Lung microvascular endothelial cell (primary cell): ENCODE measurements around the gene SERINC1. TPM values are rescaled to one million over a fixed set of nuclear protein-coding genes. Genes with fewer than 3 reads are reported as not detected.
A peak's percentile ranks its signal among the peaks of the same experiment; 100 is the strongest.
"Not testable (repeated sequence)": the region's sequence is repeated elsewhere in the genome, so short reads cannot be mapped to it uniquely, and the experiment has no call there.

Source experiments
- DNase-seq, 2 donors: peaks; one replicate each; pipeline versions ENCODE4 v3.0.0 to v3.0.0-alpha.2; 2010; ENCODE audit warnings: low read depth in 2 of 2
- total RNA-seq: library from RNA; depleted of rRNA; stranded (reverse); fragments of >200 nt; gene quantifications from 2 replicates; pipeline ENCODE4 v1.2.1, GENCODE V29; 2014

SERINC1 gene
- 152 and 270 TPM in 2 replicates for total RNA-seq

DNA sequence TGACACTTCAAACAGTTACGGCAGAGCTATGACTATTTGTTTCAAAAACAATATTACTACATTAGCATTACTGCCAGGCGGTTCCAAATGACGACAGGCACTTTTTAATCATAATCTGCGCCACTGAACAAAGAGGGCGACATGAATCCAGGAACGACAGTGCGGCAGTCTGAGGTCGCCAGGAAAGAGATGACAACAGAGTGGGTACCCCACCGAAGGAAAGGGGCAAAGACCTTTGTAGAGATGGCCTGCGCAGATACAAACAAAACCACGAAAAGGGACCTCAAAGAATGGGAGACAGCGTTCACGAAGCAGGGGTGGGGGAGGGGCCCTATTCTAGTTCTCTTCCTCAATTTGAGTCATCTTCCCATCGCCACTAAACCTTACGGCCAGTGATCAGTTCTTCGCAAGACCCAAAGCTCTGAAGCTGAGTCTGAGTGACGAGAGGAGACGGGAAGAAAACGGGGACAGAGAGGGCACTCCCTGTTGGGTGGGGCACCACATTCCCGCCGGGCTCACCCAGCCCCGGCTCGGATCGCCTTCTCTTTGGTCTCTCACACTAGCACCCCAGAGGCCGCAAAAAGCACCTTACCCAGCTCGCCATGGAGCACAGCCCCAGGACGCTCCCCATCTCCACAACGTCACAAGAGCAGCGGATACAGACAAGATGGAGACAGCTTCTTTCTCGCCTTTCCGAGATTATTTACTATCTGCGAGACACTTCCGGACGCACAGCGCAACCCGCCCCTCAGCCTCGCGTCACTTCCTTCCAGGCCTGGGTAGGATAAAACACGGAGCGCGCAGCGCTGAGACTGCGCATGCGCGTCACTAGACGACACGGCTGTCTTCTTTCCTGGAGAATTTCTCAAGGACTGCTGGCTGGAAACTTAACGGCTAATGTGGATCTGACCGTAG is at the start of gene SERINC1:
Gene SERINC1, minus strand, starts transcription at position 701 of the 915 bp plus-strand sequence. Its CDS starts 70 bp downstream, at position 631.
- peak; percentile 95 to 97 for DNase-seq

DNA sequence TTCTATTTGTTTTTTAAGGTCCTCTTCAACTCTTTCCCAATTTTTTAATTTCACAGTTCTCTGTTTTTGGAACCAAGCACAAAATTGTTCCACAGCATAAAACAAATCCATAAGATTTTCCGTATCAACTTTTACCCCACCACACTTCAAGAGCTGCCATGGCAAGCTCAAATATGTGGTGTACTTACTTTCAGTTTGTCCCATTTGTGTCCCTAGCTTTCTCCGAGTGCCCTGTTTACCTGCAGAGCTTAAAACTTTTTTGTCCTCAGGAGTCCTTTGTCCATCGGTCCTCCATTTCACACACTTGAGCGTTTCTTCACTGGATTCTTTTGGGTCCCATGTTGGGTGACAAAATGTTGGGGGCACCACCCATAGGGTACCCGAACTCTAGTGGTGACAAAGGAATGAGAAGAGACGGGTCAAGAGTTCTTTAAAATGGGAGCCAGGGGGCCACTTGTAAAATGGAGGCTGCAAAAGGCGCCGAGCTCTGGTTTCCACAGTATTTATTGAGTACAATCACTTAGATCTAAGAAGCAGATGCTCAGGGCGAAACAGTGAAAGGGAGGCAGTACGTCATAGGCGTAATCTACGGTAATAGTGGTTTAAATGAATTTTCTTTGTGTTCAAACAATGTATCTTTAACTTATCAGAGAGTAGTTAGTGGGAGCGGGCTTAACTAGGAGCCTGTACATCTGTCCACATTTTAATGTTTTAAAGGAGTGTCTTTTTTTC is 39.8 kb upstream of the SERINC1 start:
- no peak for DNase-seq

DNA sequence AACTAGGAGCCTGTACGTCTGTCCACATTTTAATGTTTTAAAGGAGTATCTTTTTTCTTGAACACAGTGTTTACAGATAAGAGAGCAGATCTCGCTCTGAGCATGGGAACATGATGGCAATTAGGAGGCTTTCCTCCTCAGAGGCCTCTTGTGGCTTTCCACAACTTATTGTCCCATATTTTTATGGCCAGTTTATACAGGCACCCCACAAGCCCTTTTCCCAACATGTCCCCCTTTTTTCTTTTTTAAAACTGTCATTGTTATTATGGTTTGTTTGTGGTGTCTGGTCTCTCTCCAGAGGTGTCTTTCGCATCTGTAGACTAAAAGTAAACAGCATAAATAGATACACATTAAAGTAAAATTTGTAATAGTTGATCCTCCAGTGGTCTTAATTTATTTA is 33.6 kb upstream of the SERINC1 start:
- DNase-seq = not testable (repeated sequence)

DNA sequence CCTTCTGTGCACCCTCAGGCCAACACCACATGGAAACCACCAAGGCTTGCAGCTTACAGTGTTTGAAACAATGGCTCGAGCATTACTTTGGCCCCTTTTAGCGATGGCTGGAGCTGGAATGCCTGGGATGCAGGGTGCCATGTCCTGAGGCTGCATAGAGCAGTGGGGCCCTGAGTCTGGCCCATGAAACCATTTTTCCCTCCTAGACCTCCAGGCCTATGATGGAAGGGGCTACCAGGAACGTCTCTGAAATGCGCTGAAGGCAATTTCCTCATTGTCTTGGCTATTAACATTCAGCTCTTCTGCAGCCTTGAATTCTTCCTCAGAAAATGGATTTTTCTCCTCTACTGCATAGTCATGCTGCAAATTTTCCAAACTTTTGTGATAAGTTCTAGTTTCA is 29.9 kb upstream of the SERINC1 start:
- no peak for DNase-seq

DNA sequence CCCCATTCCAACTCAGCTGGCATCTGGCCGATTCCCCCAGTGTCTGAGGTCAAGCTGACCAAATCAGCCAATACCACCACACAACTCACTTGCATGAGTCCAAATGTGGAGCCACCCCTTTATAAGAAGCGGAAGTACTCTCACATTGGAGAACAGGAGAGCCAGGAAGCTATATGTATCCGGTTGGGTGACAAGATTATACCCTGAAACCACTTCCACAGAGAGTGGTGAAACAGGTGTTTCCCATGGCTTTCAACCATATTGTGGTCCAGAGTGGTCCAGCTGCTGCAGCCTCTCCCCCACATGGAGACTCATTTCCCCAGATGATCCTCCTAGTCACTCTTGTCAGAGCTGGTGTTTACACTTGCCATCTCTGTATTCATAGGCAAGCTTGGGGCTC is 24.0 kb upstream of the SERINC1 start:
- DNase-seq = no peak

DNA sequence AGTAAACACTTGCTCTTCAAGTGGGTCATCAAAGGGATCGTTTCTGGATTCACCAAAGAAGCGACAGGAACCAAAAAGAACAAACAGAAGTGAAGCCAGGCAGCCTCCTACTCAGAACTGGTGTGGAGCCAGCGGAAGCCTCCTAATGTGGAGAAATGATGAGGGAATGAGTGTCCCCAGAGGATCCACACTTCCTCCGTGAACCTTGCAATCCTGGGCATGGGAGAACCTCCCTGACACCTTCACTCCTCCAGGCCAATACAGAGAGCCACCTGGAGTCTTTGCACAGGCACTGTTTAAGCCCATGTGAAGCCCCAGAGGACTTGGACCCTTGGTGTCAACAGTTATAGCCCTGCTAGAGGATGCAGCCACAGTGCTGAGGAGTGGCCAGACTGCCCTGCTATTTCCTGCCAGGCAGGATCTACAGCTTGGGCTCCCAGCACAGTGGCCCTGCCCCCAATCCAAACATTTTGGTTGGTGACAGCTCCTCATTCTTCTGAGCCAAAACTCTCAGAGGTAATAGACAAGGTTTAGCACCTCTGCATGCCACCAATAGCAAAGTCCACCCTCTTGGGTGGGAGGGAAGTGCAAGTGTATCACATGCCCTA is 23.2 kb upstream of the SERINC1 start:
- DNase-seq = no peak

DNA sequence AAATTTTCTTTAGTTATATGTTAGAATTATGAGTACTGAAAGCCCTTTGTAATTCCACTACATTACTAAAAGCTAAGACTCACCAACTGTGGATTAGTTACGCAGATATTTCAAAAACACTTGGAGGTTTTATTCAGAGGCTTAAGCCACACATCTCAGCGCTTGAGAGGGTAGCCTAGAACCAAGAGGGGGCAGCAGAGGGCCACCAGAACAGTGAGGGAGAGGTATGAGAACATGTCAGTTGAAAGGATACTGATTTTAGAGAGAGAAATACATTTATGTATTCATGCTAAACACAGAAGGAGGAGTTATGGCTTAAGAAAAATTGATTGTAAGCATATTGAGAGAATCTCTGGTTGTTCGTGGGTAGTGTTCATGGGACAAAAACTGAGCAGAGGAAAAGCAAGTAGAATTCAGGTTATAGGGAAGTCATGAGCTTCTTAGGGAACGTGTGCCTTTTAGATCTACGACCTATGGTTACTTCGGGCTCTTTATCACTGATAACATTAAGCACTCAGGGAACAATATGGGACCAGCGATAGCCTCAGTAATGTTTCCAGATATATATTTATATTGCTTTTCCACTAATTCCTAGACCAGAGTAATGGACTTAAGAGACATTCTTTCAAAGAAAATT is 20.4 kb upstream of the SERINC1 start:
- peak; percentile 72 to 73 for DNase-seq

DNA sequence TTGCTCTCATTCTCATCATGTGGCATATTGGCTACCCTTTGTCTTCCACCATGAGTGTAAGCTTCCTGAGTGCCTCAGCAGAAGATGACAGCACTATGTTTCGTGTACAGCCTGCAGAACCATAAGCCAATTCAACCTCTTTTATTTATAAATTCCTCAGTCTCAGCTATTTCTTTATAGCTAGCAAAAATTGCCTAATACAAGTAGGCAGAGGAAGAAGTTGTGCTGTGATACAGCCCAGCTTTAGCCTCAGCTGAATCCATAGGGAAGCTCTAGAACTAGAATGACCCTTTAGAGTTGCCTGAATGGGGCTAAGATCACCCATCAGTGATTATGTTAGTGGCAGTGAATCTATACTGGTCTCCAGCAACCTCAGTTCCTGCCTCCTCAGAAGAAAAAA is 19.0 kb upstream of the SERINC1 start:
- no peak for DNase-seq

DNA sequence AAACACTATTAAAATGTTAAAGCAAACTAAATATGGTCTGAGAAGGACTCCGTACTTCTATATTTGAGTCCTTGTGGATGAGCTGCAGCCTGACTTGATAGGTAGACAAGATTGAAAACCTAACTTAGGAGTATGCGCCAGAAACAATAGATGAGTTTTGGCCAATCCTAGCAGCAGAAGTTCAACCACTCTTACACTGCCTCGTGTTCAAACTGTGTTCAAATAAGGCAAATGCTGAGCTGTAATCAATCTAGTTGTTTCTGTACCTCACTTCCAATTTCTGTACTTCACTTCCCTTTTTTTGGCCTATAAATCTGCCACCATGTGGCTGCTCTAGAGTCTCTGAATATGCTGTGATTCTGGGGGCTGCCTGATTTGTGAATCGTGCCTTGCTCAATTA is 13.2 kb upstream of the SERINC1 start:
- no peak for DNase-seq

DNA sequence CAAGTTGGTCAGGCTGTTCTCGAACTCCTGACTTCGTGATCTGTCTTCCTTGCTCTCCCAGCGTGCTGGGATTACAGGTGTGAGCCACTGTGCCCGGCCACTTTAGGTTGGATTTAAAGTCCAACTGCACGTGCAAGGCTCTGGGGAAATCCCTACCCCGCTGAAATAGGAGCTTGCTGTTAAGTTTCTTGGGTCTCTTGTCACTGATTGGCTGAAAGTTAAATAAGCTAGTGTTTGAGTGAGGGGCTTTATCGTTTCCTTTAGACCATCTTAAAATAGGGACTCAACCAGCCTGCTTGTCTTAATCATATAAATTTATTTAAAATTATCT is 11.1 kb upstream of the SERINC1 start:
- DNase-seq = no peak

DNA sequence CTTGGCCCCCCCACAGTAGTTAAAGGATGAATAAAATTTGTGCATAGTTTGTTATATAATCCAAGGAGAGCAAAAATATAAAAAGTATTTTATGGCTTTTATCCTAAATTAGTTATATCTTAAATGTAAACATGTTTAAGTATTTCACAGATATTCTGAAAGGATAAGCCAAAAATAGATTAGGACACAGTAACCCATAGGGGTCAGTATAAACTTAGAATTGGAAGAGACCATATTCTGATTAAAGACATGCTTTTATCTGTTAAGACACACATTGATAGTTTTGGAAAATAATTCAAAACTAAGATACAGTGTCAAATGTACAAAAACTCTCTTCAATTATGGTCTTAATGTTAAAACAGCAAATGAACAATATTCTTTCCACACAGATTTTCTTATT is 4.5 kb upstream of the SERINC1 start:
- peak; percentile 33 to 44 for DNase-seq

DNA sequence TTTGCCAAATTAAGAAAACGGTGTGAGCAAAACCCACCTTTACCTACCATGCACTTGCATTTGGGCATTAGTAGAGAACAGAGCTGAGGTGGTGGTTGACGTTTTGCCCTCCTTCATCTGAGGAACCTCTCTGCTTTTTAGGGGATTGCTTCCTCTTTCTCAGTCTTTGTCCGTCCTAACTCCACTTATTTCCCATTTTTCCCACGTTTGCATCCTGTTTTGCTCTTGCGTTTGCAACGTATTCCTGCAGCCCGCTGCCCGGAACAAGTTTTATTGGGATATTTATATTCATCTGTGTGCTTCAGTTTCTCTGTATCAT is 374 bp upstream of the SERINC1 start:
- DNase-seq = no peak

DNA sequence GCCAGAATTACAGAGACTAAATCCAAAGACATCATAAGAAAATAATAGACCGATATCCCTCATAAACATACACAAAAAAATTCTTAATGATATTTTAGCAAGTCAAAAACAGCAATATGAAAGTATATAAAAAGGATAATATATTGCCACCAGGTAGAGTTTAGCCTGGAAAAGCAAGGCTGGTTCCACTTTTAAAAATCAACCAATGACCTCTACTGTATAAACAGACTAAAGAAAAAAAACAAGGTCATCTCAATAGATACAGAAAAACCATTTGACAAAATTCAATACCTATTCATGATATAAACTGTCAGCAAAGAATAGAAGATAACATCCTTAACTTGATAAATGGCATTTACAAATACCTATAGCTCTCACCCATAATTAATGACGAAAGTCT is 9.7 kb downstream of the SERINC1 start:
- no peak for DNase-seq

DNA sequence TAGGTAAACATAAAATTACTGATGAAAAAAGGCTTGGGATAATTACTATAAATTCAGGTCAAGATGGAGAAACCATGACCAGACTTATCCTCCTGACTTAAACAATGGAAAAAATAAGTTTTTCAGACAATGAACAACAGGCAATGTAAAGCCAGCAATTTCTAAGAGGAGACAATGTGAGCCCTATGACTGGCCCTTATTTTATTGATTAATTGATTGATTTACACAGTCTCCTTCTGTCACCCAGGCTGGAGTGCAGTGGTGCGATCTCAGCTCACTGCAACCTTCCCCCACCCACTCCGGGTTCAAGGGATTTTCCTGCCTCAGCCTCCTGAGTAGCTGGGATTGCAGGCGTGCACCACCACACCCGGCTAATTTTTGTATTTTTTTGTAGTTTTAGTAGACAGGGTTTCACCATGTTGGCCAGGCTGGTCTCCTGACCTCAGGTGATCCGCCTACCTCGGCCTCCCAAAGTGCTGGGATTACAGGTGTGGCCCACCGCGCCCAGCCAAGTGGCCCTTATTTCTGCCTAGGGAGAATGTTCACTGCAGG is 11.7 kb downstream of the SERINC1 start:
- DNase-seq = not testable (repeated sequence)

DNA sequence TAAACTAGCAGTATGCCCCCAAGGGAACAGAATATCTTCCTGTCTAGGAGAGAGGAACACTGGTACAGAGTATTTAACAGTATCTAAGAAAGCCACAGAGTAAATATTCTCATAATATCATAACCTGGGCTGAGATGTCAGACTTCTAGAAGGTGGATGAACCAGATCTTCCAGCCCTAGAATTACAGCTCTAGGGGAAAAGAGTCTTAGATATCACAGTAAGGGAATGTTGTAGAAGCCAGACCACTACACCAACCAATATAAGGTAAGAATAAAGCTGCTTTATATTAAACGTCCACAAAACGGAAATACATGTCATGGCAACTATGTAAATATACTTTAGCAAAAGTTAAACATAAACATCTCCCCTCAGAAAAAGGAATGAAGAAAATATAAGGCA is 12.4 kb downstream of the SERINC1 start:
- no peak for DNase-seq

DNA sequence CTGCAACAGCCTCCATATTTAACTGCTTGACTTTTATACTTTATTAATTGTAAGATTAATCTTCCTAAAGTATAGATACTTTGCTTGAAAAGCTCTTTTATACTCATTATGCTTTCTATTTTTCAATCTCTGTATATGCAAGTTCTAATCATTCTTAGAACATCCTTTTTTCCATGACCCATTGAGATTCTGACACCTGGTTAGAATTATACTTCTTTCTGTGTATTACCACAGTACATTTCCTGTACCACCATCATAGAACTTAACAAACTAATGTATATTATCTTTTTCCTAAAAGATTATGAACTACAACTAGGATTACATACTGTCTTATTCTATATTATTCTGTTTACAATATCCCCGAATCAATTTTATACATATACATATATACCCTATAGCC is 13.5 kb downstream of the SERINC1 start:
- DNase-seq = no peak

DNA sequence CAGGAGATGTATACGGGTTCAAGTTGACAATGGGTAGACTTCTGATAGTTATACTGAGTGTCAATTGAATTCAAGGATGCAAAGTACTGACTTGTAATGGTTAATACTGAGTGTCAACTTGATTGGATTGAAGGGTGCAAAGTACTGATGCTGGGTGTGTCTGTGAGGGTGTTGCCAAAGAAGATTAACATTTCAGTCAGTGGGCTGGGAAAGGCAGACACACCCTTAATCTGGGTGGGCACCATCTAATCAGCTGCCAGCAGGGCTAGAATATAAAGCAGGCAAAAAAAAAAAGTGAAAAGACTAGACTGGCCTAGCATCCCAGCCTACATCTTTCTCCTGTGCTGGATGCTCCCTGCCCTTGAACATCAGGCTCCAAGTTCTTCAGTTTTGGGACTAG is 16.5 kb downstream of the SERINC1 start:
- not testable (repeated sequence) for DNase-seq

DNA sequence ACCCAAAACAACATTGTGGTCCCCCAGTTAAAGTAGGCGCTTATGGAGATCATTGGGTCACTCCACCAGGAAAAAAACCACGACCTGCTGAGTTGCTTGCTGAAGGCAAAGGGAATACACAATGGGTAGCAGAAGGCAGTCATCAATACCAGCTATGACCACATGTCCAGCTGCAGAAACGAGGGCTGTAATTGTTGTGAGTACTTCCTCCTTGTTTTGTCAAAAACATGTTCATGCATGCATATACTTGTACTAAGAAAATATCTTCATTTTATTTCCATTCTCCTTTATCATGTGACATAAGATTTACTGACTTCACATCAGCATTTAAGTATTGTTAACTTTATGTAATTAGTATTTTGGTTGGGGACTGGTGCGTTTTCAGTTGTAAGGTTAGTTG is 16.9 kb downstream of the SERINC1 start:
- DNase-seq = no peak

DNA sequence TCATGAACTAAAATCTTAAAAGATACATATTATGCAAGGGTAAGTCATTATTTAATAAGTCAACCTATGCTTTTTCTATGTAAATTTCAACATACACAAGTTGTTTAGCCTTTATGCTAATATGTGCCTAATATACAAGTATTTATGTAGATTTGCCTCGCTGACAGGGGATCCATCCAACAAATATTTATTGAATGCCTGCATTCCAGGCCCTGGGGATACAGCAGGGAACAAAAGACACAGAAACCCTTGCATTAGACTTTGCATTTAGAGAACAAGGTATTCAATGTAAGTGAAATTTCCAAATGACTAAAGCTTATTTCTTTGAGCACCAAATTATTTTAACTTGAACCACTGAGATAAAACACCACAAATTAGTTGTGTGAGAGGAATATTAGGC is 19.1 kb downstream of the SERINC1 start:
- DNase-seq = no peak

DNA sequence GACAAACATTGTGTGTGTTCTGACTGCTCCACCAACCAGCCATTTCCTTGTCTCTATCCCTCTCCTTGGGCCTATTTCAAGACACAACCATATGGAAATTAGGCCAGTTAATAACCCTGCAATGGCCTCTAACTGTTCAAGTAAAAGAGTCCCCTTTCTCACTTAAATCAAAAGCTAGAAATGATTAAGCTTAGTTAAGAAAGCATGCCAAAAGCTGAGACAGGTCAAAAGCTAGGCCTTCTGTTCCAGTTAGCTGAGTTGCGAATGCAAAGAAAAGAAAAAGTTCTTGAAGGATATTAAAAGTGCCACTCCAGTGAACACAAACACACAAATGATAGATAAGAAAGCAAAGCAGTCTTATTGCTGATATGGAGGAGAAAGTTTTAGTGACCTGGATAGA is 22.5 kb downstream of the SERINC1 start:
- no peak for DNase-seq

DNA sequence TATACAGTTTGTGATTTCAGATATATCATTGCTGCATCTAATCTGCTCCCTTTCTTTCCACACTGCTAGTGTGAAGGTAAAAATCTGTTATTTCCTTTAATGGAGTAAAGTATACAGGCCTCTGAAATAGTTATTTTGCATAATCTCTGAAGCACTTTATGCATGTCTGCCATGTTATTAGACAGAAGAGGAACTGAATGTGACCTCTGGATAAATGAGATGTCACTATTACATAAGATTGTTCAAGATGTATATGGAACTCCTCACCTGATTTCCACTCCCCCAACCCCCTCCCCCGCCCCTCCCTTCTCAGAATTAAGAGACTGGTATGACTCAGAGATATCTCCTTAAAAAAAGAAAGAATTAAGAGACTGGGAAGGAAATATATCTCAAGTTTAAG is 26.3 kb downstream of the SERINC1 start:
- DNase-seq = no peak

DNA sequence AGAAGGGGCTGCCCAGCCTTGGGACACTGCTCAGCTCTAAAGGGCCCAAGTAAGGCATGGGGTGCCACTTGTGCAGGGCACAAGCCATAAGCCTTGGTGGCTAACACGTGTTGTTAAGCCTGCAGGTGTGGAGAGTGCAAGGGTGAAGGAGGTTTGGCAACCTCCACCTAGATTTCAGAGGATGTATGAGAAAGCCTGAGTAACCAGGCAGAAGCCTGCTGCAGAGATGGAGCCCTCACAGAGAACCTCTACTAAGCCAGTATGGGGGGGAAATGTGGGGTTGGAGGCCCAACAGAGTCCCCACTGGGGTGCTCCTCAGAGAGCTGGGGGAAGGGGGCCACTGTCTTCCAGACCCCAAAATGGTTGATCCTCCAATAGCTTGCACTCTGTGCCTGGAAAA is 32.6 kb downstream of the SERINC1 start:
- no peak for DNase-seq
